GM18909 (cell line): Measurements from ENCODE around the gene AMBP.

Source experiments
- ATAC-seq: cut with Tn5 transposase; IDR thresholded peaks from one replicate; pipeline ENCODE4 v1.9.1; 2021; ENCODE audit warnings: mild to moderate bottlenecking; ENCODE audit not compliant: unreplicated experiment, poor library complexity

AMBP gene

DNA sequence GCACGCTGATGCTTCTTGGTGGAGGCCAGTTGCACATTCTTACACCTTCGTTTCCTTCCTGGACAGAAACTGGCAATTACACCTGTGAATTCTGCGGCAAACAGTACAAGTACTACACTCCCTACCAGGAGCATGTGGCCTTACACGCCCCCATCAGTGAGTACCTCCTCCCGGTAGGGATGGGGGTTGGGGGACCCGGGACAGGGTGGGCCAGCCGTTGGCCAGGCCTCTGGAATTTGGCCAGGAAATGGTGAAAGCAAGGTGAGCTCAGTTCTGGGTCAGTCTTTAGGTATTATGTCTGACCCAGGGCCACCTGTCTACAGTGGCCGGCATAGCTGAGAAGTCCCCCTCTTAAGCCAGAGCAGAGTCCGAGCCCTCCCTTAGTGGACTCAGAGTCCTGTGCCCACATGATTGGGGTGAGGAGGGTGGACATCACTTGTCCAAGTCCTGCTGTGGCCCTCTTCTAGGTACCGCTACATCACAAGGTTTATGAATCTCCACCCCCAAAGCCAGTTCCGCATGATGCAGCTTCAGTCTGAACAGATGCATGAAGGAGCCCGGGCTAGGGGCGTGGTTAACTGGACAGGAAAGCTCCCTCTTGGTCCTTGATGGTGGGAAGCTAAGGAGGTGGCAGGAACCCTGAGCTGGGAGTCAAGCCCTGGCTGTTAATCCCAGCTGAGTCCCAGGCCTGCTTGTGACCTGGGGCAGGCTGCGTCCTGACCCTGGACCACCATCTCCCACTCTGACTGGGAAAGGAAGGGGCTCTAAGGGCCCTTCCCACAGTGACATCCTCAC, 61.3 kb downstream of the AMBP start:
- no peak for ATAC-seq

DNA sequence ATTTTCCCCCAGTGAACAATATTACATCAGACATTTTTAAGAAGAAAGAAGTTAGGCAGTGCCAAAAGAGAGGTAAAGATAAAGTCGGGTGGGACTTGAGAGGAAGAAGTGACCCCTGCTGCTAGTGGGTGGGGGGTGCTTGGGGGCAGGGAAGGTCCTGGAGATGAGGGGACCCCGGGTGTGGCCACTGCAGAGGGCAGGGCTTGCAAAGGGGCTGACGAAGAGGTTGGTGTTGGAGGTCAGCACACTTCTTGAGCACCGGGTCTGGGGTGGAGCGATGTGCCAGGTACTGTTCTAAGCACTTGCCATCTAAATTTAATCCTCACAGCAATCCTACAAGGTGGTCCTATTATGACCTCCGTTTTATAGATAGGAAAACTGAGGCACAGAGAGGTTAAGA, 62.0 kb downstream of the AMBP start:
- ATAC-seq = no peak

DNA sequence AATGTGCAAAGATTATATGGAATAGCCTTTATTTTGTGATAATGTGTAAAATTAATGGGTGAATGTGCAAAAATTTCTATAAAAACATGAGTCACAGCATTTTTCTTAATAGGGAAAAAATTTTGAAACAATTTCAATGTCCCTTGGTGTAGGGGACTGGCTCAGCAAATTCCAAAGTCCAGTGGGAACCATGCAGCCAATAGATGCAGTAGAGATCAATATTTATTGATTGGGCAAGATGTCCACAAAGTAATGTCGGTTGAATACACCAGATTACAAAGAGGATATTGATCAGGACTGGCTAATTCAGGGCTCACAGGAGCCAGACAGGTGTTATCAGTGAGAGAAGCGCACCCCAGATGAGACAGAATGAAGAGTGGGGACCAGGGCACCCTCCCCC, 62.5 kb downstream of the AMBP start:
- no peak for ATAC-seq

DNA sequence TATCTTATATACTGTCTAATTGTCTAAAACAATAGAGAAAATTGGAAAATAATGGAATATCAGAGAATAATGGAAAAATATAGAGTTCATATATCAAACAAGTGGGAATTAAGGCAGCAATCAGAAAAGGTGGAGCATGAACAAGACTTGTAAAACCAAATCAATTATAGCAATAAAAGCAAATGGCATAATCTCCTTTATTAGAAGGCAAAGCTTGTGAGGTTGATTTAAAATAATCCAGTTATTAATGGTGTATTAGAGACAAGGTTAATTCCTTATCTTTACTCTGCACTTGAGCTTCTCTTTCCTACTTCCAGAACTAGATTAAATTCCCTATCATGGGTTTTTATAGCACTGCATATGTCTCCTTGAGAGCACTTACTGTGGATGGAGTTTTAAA, 64.1 kb downstream of the AMBP start:
- no peak for ATAC-seq

DNA sequence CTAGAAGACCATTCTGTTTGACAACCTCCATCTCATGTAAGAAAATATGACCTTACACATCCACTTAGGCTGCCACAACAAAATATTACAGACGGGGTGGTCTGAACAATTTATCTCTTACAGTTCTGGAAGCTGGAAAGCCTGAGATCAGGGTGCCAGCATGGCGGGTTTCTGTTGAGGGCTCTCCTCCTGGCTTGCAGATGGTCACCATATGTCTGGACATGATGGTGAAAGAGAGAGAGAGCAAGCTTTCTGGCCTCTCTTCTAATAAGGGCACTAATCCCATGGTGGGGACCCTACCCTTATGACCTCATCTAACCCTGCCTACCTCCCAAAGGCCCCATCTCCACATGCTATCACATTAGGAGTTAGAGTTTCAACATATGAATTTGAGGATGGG, 66.0 kb downstream of the AMBP start:
- ATAC-seq = no peak

DNA sequence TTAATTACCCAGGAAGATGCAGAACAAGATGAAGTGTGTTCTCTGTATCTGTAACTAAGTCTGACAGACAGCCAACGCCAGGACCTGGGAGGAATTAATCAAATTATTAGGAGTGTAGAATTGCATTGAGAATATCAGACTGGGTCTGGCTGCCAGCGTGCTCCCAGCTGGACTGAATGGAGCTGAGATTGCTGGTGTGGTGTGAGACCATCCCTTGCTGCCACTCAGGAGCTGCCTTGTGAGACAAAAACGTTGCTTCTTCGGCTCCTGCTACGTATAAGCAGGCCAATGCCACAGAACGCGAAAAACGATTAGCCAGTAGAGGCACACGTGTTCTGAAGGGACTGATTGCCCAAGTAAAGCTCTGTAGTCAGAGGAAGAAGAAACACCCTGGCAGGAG, 66.8 kb downstream of the AMBP start:
- ATAC-seq = no peak
